Activated gamma-delta T cell treated with anti-CD3 and anti-CD28 coated beads, Interleukin-2, amount 50 U/mL, for 16 hours (primary cell): ENCODE results near the gene PTPN9.
"Not testable (repeated sequence)": the region's sequence is repeated elsewhere in the genome, so short reads cannot be mapped to it uniquely, and the experiment has no call there.

Source experiments
- DNase-seq: peaks from one replicate; pipeline ENCODE4 v3.0.0-alpha.2; 2020; ENCODE audit warnings: low read depth

PTPN9 gene

DNA sequence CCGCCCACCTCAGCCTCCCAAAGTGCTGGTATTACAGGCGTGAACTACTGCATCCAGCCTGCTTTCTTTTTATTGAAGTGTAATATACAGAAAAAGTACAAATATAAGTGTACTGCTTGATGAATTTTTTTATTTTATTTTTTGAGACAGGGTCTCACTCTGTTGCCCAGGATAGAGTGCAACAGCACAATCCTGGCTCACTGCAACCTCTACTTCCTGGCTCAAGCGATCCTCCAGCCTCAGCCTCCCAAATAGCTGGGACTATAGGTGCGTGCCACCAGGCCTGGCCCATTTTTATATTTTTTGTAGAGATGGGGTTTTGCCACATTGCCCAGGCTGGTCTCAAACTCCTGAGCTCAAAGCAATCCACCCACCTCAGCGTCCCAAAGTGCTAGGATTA, 3.8 kb upstream of the PTPN9 start:
- not testable (repeated sequence) for DNase-seq

DNA sequence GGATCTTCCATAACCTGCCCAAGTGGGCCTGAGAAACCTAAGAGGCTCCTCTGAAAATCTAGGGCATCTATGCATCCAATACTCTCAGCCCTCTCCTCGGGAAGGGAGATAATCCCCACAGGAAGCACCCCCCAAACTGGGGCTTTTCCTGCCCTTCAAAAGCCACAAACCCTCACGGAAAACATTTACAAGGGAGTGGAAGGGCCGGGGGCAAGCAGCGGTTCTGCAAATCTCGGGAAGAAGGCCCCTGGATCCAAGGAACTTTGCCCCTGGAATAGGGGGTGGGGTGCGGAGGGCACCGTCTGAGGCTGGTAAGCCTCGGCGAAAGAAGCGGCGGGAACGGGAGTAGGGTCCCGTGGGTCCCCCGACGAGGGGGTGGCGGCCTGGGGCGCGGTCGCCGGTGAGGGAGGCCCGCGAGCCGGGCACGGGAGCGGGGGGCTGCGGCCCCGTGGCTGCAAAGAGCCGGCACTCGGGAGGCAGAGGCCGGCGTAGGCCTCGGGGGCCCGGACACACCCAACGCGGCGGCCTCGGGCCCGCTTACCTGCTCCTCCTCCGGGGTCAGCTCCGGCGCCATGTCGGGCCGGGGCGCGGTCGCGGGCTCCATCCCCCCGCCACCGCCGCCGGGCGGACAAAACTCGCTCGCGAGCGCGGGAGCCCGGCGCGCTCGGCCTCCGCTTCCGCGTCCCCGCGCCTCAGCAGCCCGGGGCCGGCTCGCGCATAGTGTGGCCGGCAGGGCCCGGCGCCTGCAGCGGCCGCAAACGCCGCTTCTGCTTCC, 755 bp downstream of the PTPN9 start:
- DNase-seq, result peak; percentile 2

DNA sequence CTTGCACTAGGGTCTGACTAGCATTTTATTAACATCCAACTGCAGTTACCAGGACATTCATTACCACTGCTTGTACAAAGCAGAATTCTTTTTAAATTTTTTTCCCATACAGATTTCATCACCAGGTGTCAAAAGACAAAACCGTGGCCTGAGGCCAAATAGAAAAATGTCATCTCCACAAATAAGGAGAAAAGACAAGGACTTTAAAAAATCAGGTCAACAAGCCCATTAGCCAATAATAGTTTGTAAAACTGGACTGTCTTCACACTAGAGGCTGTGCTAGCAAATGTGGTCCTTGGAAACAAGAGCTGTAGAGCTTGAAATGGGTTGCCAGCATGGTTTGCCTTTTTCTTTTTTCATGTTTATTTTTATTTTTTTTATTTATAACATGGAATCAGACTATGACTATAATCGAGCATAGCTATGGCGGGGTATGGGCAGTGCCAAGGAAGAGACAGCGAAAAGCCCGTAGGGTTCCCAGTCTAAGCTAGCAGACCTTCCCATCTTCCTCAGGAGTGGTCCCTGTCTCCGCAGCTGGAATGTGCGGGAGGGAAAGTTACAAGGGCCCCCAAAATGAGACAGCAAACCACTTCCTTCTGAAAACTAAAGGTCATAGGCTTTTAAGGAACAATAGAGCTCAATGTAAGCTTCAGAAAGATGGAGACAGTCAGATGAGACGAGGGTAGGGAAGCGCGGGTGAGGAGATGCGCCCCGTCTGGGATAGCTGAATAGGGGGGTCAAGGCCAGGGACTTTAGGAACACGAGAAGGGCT, 1.5 kb downstream of the PTPN9 start:
- no peak for DNase-seq

DNA sequence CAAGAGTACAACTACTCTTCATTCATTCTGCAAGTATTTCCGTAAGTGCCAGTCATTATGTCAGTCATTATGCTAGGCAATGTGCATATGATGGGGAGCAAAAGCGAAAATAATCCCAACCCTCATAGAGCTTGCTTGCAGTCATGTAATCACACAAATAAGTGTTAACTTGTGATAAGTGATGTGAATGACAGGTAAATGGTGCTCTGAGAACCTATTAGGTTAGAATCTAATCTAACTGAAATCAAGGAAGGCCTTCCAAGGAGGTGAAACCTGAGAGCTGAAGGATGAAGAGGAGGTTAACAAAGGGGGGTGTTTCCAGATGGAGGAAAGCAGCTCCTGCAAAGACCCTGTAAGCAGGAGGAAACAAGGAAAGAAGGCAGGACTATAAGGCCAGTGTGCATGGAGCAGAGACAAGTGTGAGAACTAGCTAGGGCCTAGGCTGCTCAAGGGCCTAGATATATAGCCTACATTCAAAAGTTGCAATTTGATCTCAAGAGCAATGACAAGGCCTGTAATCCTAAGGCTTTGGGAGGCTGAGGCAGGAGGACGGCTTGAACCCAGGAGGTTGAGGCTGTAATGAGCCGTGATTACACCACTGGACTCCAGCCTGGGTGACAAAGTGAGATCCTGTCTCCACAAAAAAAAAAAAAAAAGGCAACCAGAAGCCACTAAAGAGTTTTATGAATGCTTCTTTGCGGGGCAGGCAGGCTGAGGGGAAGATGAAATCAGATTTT, 5.3 kb downstream of the PTPN9 start:
- no peak for DNase-seq

DNA sequence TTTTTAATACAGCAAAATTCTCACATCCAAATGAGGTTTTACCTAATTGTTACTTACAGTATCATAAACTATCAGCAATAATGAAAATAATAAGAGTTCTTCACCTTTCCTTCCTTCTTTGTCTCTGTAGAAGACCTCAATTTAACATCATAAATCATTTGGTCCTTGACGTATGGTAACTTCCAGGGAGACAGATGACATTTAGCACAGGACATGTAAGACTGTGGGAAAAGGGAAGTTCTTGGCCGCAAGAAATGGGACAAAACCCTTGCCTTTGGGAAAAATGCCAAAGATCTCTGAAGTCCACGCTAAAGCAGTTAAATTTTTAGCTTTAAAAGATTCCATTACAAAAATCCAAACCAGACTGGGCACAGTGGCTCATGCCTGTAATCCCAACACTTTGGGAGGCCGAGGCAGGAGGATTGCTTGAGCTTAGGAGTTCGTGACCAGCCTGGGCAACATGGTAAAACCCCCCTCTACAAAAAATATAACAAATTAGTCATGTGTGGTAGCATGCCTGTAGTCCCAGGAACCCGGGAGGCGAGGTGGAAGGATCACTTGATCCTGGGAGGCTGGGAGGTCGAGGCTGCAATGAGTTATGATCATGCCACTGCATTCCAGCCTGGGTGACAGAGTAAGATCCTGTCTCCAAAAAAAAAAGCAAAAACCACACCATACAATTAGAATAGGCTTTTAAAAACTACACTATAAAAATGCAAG, 8.8 kb downstream of the PTPN9 start:
- DNase-seq, result no peak

DNA sequence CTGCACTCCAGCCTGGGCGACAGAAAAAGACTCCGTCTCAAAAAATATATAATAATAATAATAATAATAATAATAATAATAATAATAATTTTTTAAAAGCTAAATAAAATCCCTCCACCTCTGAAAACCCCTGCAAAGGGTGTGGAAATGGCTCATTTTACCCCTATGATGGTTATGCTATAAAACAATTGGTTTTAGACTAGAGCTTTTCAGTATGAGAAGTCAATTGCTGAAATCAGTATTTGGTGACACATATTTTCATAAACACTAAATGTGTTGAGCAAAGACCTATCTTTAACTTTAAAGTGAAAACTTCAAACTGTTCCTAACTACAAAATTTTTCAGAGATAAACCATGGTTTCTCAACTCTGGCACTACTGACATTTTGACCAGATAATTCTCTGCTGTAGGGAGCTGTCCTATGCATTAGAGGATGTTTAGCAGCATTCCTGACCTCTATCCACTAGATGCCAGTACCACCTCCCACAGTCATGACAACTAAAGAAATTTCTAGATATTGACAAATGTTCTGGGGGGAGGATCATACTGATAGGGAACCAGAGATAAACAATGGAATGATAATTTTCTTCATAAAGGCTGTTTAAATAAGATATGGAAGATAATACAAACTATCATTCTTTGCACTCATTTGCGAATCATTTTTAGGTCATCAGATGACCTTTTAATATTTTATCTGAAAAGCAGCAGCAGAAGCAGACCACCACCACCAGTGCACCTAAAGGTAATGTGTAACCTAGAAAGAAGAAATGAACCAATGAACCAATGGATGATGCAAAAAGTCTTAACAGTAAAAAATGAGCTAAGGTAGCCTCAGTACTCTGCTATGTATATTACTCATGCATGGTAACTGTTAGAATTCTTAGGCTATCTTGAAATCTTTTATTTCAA, 13.8 kb downstream of the PTPN9 start:
- DNase-seq, result no peak

DNA sequence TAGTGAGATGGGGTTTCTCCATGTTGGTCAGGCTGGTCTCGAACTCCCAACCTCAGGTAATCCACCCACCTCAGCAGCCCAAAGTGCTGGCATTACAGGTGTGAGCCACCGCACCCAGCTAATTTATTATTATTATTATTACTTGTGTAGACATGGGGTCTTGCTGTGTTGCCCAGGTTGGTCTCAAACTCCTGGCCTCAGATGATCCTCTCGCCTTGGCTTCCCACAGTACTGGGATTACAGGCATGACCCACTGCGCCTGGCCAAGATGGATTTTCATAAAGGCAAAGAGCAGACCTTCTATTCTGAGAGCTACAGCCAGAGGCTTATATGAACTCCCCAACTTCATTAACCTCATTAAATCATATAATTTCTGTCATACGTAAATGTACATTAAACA, 17.2 kb downstream of the PTPN9 start:
- no peak for DNase-seq

DNA sequence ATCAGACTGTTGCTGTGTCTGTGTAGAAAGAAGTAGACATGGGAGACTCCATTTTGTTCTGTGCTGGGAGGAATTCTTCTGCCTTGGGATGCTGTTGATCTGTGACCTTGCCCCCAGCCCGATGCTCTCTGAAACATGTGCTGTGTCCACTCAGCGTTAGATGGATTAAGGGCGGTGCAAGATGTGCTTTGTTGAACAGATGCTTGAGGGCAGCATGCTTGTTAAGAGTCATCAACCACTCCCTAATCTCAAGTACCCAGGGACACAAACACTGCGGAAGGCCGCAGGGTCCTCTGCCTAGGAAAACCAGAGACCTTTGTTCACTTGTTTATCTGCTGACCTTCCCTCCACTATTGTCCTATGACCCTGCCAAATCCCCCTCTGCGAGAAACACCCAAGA, 19.8 kb downstream of the PTPN9 start:
- not testable (repeated sequence) for DNase-seq

DNA sequence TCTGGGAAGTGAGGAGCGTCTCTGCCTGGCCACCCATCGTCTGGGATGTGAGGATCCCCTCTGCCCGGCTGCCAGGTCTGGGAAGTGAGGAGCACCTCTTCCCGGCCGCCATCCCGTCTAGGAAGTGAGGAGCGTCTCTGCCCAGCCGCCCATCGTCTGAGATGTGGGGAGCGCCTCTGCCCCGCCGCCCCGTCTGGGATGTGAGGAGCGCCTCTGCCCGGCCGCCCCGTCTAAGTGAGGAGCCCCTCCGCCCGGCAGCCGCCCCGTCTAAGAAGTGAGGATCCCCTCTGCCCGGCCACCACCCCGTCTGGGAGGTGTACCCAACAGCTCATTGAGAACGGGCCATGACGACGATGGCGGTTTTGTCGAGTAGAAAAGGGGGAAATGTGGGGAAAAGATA, 20.2 kb downstream of the PTPN9 start:
- not testable (repeated sequence) for DNase-seq

DNA sequence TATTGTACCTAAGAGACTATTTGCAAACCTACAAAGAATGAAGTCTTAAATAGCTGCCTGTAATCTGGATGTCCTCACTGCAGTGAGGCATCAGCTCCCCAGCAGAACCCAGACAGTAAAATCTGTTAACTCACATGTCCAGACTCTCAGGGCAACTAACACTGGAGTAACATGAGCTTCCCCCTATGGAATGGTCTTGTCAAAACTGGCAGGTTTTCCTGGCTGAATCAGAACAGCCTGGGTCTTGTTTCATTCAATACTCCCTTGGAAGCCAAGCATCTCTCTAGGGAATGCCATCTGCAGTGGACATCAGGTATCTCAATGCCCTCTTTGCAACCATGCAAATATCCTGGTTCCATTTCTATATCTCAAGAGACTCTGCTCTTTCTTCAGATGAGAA, 24.4 kb downstream of the PTPN9 start:
- no peak for DNase-seq

DNA sequence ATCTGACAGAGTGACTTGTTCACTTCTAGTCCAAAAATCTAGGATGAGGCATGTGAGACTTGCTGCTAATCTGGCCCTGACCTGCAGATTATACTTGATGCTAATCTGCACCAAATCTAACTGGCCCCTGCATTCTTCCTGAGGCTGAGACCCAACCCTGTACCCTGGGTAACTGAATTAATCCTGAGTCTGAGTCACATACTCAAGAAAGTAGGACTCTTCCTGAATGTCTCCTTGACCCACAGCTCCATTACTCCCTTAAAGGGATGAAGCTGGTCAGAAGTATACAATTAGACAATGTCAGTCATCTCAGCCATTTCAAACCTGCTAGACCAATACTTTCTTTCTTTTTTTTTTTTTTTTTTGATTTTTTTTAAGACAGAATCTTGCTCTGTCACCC, 25.5 kb downstream of the PTPN9 start:
- no peak for DNase-seq

DNA sequence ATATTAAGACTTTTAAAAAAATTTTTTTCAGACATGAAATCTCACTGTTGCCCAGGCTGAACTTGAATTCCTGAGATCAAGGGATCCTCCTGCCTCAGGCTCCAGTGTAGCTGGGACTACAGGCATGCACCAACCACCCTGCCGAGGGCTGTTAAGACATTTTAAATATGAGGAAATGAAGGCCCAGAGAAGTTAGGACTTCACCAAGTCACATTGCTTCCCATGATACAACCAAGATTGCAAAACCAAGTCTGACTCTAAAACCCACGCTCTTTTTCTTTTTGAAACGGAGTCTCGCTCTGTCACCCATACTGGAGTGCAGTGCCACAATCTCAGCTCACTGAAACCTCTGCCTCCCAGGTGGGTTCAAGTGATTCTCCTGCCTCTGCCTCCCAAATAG, 28.0 kb downstream of the PTPN9 start:
- DNase-seq, result no peak

DNA sequence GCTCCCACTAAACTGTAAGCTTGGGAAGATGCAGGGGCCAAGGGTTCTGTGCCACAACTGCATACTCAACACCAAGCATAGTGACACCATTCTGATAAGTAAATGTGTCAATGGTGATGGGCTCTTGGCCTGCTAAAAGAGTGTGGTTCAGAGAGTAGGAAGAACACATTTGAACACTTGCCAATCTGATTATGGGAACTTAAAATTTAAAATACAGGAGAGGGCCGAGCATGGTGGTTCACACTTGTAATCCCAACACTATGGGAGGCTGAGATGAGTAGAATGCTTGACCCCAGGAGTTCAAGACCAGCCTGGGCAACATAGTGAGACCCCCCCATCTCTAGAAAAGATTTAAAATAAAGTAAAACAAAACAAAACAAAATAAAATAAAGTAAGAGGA, 34.1 kb downstream of the PTPN9 start:
- DNase-seq, result no peak

DNA sequence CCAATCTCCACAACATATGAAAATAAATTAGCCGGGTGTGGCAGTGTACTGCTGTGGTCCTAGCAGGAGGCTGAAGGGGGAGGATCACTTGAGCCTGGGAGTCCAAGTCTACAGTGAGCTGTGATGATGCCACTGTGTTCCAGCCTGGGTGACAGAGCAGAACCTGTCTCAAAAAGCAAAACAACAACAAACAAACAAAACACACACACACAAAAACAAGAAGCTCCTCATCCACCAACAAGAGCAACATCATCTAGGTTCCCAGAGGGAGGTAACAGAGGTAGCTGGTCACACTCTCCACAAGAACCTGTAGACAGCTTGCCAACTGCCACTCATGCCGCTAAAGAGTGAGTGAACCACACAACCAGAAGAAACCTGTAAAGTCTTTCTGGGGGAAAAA, 34.8 kb downstream of the PTPN9 start:
- no peak for DNase-seq

DNA sequence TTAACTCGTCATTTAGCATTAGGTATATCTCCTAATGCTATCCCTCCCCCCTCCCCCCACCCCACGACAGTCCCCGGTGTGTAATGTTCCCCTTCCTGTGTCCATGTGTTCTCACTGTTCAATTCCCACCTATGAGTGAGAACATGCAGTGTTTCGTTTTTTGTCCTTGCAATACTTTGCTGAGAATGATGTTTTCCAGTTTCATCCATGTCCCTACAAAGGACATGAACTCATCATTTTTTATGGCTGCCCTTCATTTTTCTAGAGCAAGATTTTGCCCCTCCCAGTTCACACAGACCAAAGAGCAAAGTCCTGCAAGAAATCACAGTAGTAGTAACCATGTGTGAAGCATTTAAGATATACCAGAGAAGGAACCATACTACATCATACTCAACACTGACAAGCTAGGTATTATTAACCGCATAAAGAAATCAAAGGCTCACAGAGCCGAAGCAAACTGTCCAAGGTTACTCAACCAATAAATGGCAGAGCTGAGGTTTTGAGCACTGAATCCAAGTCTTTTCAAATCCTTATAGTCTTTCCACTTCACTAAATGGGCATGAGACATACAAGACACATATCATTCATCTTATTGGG, 36.1 kb downstream of the PTPN9 start:
- not testable (repeated sequence) for DNase-seq

DNA sequence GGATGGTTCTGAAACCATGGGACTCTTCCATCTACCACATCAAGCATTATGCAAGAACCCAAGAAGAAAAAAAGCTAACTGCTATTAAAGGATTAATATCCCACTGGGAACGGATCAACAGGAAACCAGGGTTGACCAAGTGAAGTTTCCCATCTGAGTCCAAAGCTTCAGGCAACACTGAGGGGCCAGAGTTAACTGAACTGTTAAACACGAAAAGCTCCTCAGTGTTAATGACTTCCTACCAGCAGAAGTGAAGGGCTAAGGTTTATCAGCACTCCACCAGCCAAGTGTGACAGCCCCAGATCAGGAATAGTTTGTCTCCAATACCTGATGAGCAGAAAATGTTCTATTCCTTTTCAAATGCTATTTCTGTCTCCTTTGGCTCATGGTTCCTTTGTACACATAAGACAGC, 36.7 kb downstream of the PTPN9 start:
- DNase-seq, result no peak

DNA sequence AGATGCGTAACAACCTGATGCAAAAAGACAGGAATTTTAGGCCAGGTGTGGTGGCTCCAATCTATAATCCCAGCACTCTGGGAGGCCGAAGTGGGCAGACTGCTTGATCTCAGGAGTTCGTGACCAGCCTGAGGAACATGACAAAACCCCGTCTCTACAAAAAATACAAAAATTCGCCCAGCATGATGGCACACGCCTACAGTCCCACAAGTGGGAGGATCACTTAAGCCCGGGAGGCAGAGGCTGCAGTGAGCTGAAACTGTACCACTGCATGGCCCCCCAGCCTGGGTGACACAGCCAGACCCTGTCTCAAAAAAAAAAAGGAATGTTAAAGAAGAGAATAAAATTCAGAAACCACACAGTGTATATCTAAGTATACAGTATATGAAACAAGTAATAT, 40.7 kb downstream of the PTPN9 start:
- DNase-seq, result no peak

DNA sequence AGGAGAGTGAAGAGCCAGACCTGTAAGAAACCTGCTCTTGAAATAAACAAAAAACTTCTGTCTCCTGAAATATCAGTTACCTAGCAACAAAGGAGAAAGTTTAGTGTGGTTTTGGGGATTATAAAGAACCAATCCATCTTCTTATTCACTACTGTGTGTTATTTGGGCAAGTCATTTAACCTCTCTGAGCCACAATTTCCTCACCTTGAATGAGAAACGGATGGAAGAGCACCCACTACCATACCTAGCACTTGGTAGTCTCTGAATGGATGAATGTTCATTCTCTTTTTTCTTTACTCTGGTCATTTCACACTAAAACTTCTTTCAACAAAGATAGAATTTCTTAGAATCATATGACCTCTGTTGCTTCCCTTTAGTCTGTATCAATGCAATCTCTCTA, 45.2 kb downstream of the PTPN9 start:
- DNase-seq, result no peak

DNA sequence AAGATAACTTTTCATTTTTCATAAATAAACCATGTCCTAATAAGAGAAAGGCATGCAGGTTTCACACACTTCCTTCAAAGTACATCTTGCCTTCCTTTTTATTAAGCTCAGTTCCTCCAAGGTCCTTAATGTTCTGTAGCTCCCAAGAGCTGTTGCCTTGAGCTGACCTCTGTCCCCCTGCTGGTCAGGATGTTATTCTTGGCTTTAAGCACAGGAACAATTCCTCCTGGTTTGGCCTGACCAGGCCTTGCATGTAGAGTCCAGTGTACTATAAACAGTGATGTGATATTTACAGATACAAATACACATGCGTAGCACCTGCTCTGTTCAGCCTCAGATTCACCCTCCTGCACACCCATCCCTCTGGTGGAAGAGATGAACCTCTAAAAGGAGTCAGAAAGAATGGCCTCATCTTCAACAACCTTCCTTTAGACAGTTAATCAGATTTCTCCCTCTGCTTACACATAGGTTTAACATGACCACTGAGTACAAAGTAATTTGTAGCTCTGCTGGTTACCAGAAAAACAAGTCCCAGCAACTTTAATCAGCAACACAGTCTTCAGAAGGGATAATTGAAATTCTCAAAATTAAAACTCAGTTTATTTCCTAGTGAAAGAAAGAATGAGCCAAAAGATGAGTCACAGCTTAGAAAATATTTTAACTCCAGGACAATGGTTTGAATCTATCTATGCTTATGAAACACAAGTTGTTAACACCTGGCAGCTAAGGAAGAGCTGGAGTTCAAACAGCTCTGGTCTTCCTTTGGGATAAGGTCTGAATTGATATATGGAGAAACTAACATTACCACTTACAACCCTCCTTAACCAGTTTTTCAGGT, 46.5 kb downstream of the PTPN9 start:
- DNase-seq, result no peak

DNA sequence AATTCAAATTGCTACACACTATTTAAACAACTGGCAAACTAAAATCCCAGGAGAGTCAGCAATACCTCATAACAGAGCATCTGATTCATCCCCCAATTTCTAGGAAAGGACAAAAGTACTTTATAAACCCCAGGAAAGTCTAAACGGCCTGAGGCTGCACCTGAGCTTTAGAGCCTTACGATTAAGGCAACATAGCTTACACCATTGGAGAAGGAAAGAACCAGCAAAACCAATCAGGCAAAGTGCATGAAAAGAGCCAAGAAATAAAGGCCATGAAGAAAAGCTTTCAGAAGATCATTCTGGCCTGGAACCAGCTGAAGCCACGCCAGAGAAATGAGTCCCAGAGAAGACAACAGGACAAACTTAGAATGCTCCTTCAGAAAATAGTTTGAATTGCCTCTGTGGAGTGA, 48.1 kb downstream of the PTPN9 start:
- no peak for DNase-seq
